Breast epithelium (tissue), 4 donors: Measurements from ENCODE around the gene KRTAP10-10. TPM values are rescaled to one million over a fixed set of nuclear protein-coding genes. Genes with fewer than 3 reads are reported as not detected.

Experiments
- DNase-seq, 2 donors: peaks; one replicate each; pipeline ENCODE4 v3.0.0-alpha.2; 2019; ENCODE audit warnings: low spot score in 2 of 2
- H3K27ac ChIP-seq, 2 donors: fragments of 200-600 bp; sonication (generic) in 1 of 2; one replicate each; pipeline ENCODE4 v1.5.1; 2016 to 2019; ENCODE audit warnings: mild to moderate bottlenecking in 1 of 2
- H3K27me3 ChIP-seq, 2 donors: fragments of 200-600 bp; sonication (generic) in 1 of 2; one replicate each; pipeline versions ENCODE4 v1.5.1 to v1.6.0; 2017 to 2019; ENCODE audit warnings: control low read depth in 1 of 2, mild to moderate bottlenecking in 1 of 2
- H3K36me3 ChIP-seq: fragments of 200-600 bp; one replicate; pipeline ENCODE4 v1.5.1; 2019
- H3K4me1 ChIP-seq, 2 donors: fragments of 200-600 bp; sonication (generic); one replicate each; pipeline ENCODE4 v1.5.1; 2016 to 2019; ENCODE audit warnings: control low read depth in 1 of 2
- H3K4me3 ChIP-seq, 3 donors: fragments of 200-600 bp; sonication (generic); 1 replicate in 2 of 3; 2 replicates in 1 of 3; pipeline ENCODE4 v1.5.1; 2016 to 2019; ENCODE audit warnings: mild to moderate bottlenecking in 3 of 3, moderate library complexity in 2 of 3
- H3K9me3 ChIP-seq, 2 donors: fragments of 200-600 bp; sonication (generic) in 1 of 2; one replicate each; pipeline ENCODE4 v1.5.1; 2016 to 2019; ENCODE audit warnings: control low read depth in 1 of 2
- POLR2A ChIP-seq: fragments of 450-650 bp; IDR thresholded peaks from one replicate; pipeline ENCODE4 v1.6.1; 2016; ENCODE audit warnings: antibody characterized with exemption, mild to moderate bottlenecking, moderate library complexity
- POLR2AphosphoS5 ChIP-seq, 3 donors: sonication (generic); formaldehyde crosslinking; IDR thresholded peaks; one replicate each; pipeline ENCODE4 v1.6.1; 2017; ENCODE audit warnings: antibody characterized with exemption in 3 of 3
- intact Hi-C: fragments of 100-400 bp; cut with DNase I; formaldehyde crosslinking; loops from one replicate; pipeline ENCODE4 v1.15.1; 2023; ENCODE audit warnings: low total_unique reads
- total RNA-seq, 3 donors: library from RNA; depleted of rRNA; stranded (reverse); fragments of >200 nt; gene quantifications; one replicate each; pipeline ENCODE4 v1.1.0, GENCODE V29; 2016
- TF ChIP-seq, protein P1 (sequence below), 3 donors: fragments of 450-650 bp; IDR thresholded peaks; one replicate each; pipeline ENCODE4 v1.5.1; 2016 to 2017; ENCODE audit warnings: antibody characterized with exemption in 3 of 3, mild to moderate bottlenecking in 3 of 3, moderate library complexity in 3 of 3

Gene KRTAP10-10
- total RNA-seq, 3 donors from 2014 or later: not detected

DNA sequence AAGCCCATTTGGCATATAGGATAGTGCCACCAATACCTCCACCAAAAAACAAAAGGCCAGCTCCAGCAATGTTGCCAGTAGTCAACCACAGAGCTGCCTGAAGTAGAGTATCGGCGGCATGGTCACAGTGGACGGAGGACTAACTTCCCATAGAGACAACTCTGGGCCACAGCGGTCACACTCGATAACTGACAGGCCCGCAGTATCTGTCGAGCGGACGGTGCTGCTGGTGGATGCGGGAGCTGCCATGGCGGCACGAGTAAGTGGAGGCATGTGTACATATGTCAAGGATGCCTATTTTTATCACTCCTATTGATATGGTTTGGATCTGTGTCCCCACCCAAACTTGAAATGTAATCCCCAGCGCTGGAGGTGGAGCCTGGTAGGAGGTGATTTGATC lies 40.7 kb downstream of the KRTAP10-10 start:
- intact Hi-C loops: loop anchor here (10.0 kb wide), 1 partner anchor 153 kb away; no protein-coding TSS in a partner anchor
- H3K4me3 ChIP-seq: no peak overlapping the region
- no peaks in the 10 kb centered on the region for H3K36me3 ChIP-seq
- H3K27me3 ChIP-seq: no peaks in the 10 kb centered on the region
- TF ChIP-seq, protein P1, sequence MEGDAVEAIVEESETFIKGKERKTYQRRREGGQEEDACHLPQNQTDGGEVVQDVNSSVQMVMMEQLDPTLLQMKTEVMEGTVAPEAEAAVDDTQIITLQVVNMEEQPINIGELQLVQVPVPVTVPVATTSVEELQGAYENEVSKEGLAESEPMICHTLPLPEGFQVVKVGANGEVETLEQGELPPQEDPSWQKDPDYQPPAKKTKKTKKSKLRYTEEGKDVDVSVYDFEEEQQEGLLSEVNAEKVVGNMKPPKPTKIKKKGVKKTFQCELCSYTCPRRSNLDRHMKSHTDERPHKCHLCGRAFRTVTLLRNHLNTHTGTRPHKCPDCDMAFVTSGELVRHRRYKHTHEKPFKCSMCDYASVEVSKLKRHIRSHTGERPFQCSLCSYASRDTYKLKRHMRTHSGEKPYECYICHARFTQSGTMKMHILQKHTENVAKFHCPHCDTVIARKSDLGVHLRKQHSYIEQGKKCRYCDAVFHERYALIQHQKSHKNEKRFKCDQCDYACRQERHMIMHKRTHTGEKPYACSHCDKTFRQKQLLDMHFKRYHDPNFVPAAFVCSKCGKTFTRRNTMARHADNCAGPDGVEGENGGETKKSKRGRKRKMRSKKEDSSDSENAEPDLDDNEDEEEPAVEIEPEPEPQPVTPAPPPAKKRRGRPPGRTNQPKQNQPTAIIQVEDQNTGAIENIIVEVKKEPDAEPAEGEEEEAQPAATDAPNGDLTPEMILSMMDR (IDR thresholded peaks at IDR 0.05): no peak
- TF ChIP-seq POLR2AphosphoS5 (IDR thresholded peaks at IDR 0.05): no peak
- TF ChIP-seq POLR2A: no peak
- no peaks in the 10 kb centered on the region for H3K4me1 ChIP-seq
- no peak overlapping the region for H3K27ac ChIP-seq
- no peak for DNase-seq
- peaks cover under 1 to 5% of the 10 kb centered on the region in 2 donors for H3K9me3 ChIP-seq

DNA sequence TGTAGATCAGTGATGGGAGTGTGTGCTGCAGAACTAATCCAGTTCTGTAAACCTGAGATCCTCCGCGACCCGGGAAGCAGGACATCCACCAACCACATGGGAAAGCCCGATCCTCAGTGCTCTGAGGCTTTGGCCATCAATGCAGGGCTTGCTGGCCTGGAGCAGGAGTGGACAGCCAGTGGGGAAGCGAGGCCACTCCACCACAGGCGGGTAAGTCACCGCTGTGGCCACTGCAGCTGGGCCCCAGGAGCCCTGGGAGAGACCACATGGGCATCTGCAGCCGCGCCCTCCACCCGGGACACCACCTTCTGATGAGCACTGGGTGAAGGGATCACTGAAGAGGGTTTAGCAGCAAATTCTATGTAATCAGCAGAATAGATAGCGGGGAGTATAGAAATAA lies 44.0 kb downstream of the KRTAP10-10 start:
- peaks cover 0 to 4% of the 10 kb centered on the region in 2 donors for H3K27me3 ChIP-seq
- intact Hi-C loops: no loop called here
- no peak overlapping the region for H3K27ac ChIP-seq
- TF ChIP-seq, protein P1 (IDR thresholded peaks at IDR 0.05): no peak
- TF ChIP-seq POLR2A (no peak), POLR2AphosphoS5 (IDR thresholded peaks at IDR 0.05) (no peak)
- H3K4me3 ChIP-seq: no peak overlapping the region
- H3K36me3 ChIP-seq: no peaks in the 10 kb centered on the region
- no peak for DNase-seq
- no peaks in the 10 kb centered on the region for H3K4me1 ChIP-seq
- H3K9me3 ChIP-seq: no peaks in the 10 kb centered on the region

DNA sequence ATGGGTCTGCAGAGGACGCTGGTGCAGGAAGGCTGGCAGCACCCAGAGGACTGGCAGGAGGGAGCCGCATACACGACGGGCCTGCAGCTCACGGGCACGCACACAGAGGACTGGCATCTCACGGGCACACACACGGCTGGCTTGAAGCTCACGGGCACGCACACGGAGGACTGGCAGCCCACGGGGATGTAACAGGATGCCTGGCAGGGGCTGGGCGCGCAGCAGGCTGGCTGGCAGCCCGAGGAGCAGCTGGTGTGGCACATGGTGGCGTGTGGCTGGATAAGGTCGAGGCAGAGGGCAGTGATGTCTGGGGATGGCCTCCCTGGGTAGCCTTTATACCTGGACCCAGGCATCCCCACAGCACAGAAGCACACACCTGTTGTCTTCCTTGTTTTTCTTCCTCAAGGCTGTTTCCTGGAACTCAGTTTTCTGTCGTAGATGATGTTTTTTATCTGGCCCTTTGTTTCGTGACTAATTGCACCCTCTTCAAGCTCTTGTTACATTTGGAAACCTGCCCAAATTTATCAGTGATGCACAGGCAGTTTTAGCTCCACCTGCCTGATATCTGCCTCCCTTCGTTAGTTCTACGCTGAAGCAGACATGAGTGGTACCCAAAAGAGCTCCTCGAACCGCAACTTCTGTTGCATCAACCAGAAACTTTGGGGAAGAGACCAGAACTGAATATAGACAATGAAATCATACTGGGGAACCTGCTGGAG lies 44.9 kb downstream of the KRTAP10-10 start, which contains the start of gene KRTAP12-1:
Gene KRTAP12-1, minus strand, starts transcription at position 303 of the 719 bp plus-strand sequence. Its CDS starts 40 bp downstream, at position 263.
- H3K4me3 ChIP-seq: no peak within 1 kb of the TSS
- H3K4me1 ChIP-seq: no peaks in the 10 kb centered on the region
- TF ChIP-seq, protein P1 (IDR thresholded peaks at IDR 0.05): no peak
- TF ChIP-seq POLR2AphosphoS5 (IDR thresholded peaks at IDR 0.05): no peak
- no peak for TF ChIP-seq POLR2A
- peaks cover 0 to 13% of the 10 kb centered on the region in 2 donors for H3K27me3 ChIP-seq
- H3K27ac ChIP-seq: no peak within 1 kb of the TSS
- H3K9me3 ChIP-seq: no peaks in the 10 kb centered on the region
- DNase-seq: no peak
- H3K36me3 ChIP-seq: no peaks in the 10 kb centered on the region
- intact Hi-C loops: no loop called here

DNA sequence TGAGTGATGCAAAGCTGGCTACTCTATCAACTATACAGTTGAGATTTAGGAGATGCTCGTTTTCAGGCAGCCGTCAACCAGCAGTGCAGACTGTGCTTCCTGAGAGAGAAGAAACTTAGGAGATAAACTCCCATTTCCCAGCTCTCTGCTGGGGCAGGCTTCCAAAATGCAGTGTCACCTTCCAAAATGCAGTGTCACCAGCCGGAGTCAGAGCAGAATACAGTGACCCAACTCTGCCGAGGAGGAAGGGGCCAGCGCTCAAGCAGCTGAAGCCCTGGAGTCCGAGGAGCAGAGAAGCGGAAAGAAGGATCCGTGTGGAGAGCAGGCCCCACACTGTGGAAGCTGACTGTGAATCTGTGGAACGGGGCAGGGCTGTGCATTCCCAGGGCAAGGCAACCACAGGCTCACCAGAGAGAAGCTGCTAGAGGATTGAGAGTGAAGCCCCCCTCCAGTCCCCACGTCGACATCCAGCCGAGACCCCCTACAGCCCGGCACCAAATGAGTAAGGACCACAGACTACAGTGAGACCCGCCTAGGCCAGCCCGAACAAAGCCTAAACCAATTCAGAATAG lies 45.5 kb downstream of the KRTAP10-10 start:
- DNase-seq: no peak
- Histone ChIP-seq H3K27ac (no peak overlapping the region), H3K4me3 (no peak overlapping the region), H3K36me3 (no peaks in the 10 kb centered on the region), H3K4me1 (no peaks in the 10 kb centered on the region), H3K9me3 (no peaks in the 10 kb centered on the region), H3K27me3 (peaks cover 0 to 19% of the 10 kb centered on the region in 2 donors)
- intact Hi-C loops: no loop called here
- TF ChIP-seq, protein P1 (IDR thresholded peaks at IDR 0.05): no peak
- no peak for TF ChIP-seq POLR2A
- no peak for TF ChIP-seq POLR2AphosphoS5 (IDR thresholded peaks at IDR 0.05)

DNA sequence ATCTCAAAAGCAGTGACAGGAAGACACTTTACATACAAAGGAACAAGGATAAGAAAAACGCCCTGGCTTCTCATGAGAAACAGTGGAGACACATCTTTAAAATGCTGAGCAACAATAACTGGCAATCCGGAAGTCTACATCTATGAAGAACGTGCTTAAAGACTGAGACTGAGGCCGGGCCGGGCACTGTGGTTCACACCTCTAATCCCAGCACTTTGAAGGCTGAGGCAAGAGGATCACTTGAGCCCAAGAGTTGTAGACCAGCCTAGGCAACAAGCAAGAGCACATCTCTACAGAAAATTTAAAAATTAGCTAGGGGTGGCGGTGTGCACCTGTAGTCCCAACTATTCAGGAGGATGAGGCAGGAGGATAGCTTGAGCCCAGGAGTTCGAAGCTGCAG lies 46.9 kb downstream of the KRTAP10-10 start:
- Histone ChIP-seq H3K27me3 (peaks cover 0 to 31% of the 10 kb centered on the region in 2 donors), H3K4me3 (no peak overlapping the region), H3K36me3 (no peaks in the 10 kb centered on the region), H3K27ac (no peak overlapping the region), H3K4me1 (no peaks in the 10 kb centered on the region), H3K9me3 (no peaks in the 10 kb centered on the region)
- intact Hi-C loops: no loop called here
- no peak for DNase-seq
- no peak for TF ChIP-seq POLR2A
- TF ChIP-seq, protein P1 (IDR thresholded peaks at IDR 0.05): no peak
- TF ChIP-seq POLR2AphosphoS5 (IDR thresholded peaks at IDR 0.05): no peak
